Osteoblast (primary cell): ENCODE data around the gene TMEM203. TPM values are rescaled to one million over a fixed set of nuclear protein-coding genes. Genes with fewer than 3 reads are reported as not detected.

Experiments
- DNase-seq: peaks from one replicate; pipeline ENCODE4 v3.0.0; 2011; ENCODE audit warnings: low spot score, mixed read lengths; ENCODE audit not compliant: insufficient read length; ENCODE audit errors: missing footprints
- H2AFZ ChIP-seq: 2 replicates; pipeline ENCODE4 v1.6.0; 2011; ENCODE audit warnings: mild to moderate bottlenecking, low read length
- H3K27ac ChIP-seq: 2 replicates; pipeline ENCODE4 v1.5.1; 2011; ENCODE audit warnings: mild to moderate bottlenecking, low read depth, low read length, moderate library complexity
- H3K27me3 ChIP-seq: 2 replicates; pipeline ENCODE4 v1.6.0; 2012; ENCODE audit warnings: mild to moderate bottlenecking, control low read depth, inconsistent platforms, low read length, moderate library complexity; ENCODE audit not compliant: insufficient read depth
- H3K36me3 ChIP-seq: 2 replicates; pipeline ENCODE4 v1.5.1; 2011; ENCODE audit warnings: mild to moderate bottlenecking, low read length, control low read depth, moderate library complexity; ENCODE audit not compliant: insufficient read depth
- H3K4me1 ChIP-seq: 2 replicates; pipeline ENCODE4 v1.5.1; 2011; ENCODE audit warnings: mild to moderate bottlenecking, low read length, control low read depth, moderate library complexity; ENCODE audit not compliant: insufficient read depth
- H3K4me2 ChIP-seq: 2 replicates; pipeline ENCODE4 v1.6.0; 2011; ENCODE audit warnings: mild to moderate bottlenecking, low read length; ENCODE audit not compliant: insufficient read depth
- H3K4me3 ChIP-seq: fragments of 200-600 bp; sonication (generic); 3 replicates; pipeline ENCODE4 v1.5.1; 2012; ENCODE audit warnings: mild to moderate bottlenecking, low read length, inconsistent platforms; ENCODE audit not compliant: insufficient read depth
- H3K79me2 ChIP-seq: 2 replicates; pipeline ENCODE4 v1.6.0; 2012; ENCODE audit warnings: mild to moderate bottlenecking, low read length, control low read depth, inconsistent platforms; ENCODE audit not compliant: insufficient read depth
- H3K9me3 ChIP-seq: 2 replicates; pipeline ENCODE4 v1.5.1; 2011; ENCODE audit warnings: low read depth, low read length, control low read depth
- H4K20me1 ChIP-seq: 2 replicates; pipeline ENCODE4 v1.6.0; 2012; ENCODE audit warnings: mild to moderate bottlenecking, low read length, control low read depth; ENCODE audit not compliant: insufficient read depth
- total RNA-seq: library from RNA; depleted of rRNA; stranded (reverse); fragments of >200 nt; gene quantifications from 2 replicates; pipeline ENCODE4 v1.2.3, GENCODE V29; 2012
- TF ChIP-seq, protein P1 (sequence below): IDR thresholded peaks from 2 replicates; pipeline ENCODE4 v1.5.1; 2011; ENCODE audit warnings: mild to moderate bottlenecking, low read depth, low read length, moderate library complexity; ENCODE audit errors: extremely low read depth

The TMEM203 gene
- total RNA-seq, 1 donor: 36.9 TPM

DNA sequence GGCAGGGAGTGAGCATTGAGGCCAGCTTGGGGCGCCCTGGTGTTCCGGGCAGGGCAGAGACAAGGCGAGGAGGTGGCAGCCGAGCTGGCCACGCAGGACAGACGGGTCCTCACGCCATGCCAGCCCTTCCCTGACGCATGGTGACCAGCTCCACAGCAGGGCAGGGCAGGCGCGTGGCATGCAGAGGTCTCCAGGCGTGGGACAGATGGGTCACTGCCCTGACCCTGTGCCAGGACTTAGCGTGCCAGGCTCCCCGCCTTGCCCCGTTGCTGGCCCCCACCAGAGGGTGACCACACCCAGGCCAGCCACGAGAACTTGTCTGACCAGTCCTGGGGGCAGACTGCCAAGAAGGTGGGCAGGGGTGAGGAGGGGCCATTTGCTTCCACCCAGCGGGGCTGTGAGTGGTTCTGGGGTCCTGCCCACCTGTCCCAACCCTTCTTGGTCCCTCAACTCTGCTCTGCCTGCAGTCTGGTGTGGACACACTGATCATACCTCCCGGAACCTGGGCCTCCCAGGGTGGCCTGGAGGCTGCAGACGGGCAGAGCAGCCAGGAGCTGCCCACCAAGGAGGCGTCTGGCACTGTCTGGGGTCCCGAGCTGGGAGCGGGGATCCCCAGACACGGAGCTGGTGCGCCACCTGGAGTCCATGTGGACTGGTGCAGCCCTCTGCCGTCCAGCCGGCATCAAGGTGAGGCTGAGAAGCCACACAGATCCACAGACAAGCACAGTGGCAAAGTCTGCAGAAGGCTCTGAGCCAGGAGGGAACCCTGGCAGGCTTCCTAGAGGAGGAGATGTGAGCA lies 21.8 kb upstream of the TMEM203 start, which contains the start of gene RNF224:
Gene RNF224 (plus strand): TSS at position 449 of the 799 bp plus-strand sequence. CDS start 834 bp downstream, outside the sequence.
- Histone ChIP-seq H3K4me1 (peaks cover 9% of the 10 kb centered on the region), H3K36me3 (no peaks in the 10 kb centered on the region), H2AFZ (no peak within 1 kb of the TSS), H3K9me3 (no peaks in the 10 kb centered on the region), H3K27ac (no peak within 1 kb of the TSS), H3K4me3 (no peak within 1 kb of the TSS), H4K20me1 (no peaks in the 10 kb centered on the region), H3K79me2 (no peaks in the 10 kb centered on the region), H3K27me3 (no peaks in the 10 kb centered on the region), H3K4me2 (no peak within 1 kb of the TSS)
- DNase-seq: peak; percentile 99
- TF ChIP-seq, protein P1, sequence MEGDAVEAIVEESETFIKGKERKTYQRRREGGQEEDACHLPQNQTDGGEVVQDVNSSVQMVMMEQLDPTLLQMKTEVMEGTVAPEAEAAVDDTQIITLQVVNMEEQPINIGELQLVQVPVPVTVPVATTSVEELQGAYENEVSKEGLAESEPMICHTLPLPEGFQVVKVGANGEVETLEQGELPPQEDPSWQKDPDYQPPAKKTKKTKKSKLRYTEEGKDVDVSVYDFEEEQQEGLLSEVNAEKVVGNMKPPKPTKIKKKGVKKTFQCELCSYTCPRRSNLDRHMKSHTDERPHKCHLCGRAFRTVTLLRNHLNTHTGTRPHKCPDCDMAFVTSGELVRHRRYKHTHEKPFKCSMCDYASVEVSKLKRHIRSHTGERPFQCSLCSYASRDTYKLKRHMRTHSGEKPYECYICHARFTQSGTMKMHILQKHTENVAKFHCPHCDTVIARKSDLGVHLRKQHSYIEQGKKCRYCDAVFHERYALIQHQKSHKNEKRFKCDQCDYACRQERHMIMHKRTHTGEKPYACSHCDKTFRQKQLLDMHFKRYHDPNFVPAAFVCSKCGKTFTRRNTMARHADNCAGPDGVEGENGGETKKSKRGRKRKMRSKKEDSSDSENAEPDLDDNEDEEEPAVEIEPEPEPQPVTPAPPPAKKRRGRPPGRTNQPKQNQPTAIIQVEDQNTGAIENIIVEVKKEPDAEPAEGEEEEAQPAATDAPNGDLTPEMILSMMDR: peak; percentile 84

DNA sequence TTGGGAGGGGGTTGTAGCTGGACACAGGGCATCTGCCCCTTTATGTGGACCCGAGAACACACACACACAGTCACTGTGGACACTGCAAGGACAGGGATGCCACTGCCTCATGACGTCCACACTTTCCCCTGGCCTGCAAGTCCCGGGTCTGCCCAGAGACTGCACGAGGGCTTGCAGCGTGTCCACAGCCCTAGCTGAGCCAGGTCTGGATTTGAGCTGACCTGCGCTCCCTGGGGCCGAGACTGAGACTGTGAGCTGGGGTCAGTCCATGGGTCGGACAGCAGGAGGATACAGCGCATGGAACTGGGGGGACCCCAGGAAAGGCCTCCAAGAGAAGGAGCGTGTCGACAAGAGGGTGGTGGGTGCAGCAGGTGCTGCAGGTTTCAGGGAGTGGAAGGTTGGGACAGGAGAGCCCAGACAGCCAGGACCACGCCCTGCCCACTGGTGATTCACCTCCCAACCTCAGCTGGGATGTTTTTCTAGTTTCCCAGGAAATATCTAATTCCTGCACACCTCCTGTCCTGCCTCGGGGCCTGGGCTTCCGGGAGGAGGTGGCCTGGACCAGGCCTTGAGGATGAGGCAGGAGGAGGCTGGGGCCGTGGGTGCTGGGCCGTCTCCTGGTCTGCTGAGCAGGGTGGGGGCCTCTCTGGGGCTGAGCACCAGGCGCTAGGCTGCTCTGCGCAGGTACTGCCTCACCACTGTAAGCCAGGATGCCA lies 21.0 kb upstream of the TMEM203 start:
- Histone ChIP-seq H4K20me1 (no peaks in the 10 kb centered on the region), H3K27ac (no peak overlapping the region), H3K27me3 (no peaks in the 10 kb centered on the region), H3K36me3 (no peaks in the 10 kb centered on the region), H3K4me2 (no peak overlapping the region), H3K4me1 (peaks cover 9% of the 10 kb centered on the region), H2AFZ (no peak overlapping the region), H3K4me3 (no peak overlapping the region), H3K79me2 (no peaks in the 10 kb centered on the region), H3K9me3 (no peaks in the 10 kb centered on the region)
- no peak for DNase-seq
- TF ChIP-seq, protein P1: no peak

DNA sequence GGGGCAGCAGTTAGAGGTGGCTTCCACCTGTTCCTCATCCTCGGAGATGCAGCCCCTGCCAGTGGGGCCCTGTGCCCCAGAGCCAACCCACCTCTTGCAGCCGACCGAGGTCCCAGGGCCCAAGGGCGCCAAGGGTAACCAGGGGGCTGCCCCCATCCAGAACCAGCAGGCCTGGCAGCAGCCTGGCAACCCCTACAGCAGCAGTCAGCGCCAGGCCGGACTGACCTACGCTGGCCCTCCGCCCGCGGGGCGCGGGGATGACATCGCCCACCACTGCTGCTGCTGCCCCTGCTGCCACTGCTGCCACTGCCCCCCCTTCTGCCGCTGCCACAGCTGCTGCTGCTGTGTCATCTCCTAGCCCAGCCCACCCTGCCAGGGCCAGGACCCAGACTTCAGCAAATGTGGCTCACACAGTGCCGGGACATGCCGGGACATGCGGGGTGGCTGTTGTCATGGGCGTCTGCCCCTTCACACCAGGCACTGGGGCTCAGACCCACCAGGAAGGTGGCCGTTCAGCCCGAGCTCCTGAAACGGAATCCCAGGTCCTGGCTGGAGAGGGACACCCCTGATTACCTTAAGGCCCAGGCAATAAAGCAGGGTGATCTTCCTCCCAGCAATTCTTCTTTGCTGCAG lies 20.4 kb upstream of the TMEM203 start:
- H3K9me3 ChIP-seq: no peaks in the 10 kb centered on the region
- no peak overlapping the region for H3K27ac ChIP-seq
- no peaks in the 10 kb centered on the region for H4K20me1 ChIP-seq
- H2AFZ ChIP-seq: no peak overlapping the region
- DNase-seq: no peak
- H3K79me2 ChIP-seq: no peaks in the 10 kb centered on the region
- H3K36me3 ChIP-seq: no peaks in the 10 kb centered on the region
- H3K4me3 ChIP-seq: no peak overlapping the region
- H3K27me3 ChIP-seq: no peaks in the 10 kb centered on the region
- H3K4me1 ChIP-seq: peaks cover 9% of the 10 kb centered on the region
- TF ChIP-seq, protein P1: no peak
- H3K4me2 ChIP-seq: no peak overlapping the region
